ENCODE data around the gene NAA40. TPM values are rescaled to one million over a fixed set of nuclear protein-coding genes. Genes with fewer than 3 reads are reported as not detected.

Gene NAA40
- total and polyA plus RNA-seq, 2 of the 4 experiments (the other 2 are of a cell fraction) = 15.2 to 24.7 TPM

DNA sequence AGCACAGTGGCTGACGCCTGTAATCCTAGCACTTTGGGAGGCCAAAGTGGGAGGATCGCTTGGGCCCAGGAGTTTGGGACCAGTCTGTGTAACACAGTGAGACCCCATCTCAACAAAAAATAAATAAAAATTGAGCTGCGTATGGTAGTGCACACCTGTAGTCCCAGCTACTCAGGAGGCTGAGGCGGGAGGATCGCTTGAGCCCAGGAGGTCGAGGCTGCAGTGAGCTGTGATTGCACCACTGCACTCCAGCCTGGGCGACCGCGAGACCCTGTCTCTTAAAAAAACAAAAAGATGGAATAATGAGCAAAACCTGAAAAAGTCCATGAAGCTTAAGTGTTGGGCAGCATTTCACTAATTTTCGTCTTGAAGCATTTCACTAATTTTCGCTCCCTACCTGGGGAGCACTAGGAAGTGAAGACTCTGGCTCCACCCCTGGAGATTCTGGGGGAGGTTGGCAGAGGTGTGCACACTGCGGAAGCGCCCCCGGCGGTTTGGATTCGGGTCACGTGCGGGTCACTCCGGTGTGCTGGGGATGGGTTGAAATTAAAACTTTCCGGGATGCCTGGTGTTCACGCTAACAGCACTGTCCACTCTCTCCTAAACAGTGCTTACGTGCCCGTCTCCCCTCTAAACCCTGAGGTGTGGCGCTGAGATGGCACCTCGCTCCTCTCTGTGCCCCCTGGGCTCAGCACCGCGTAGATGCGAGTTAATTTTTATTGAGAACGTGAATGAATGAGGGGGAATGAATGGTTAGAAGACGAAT lies 906 bp upstream of the NAA40 start:
- TF ChIP-seq, protein P1, sequence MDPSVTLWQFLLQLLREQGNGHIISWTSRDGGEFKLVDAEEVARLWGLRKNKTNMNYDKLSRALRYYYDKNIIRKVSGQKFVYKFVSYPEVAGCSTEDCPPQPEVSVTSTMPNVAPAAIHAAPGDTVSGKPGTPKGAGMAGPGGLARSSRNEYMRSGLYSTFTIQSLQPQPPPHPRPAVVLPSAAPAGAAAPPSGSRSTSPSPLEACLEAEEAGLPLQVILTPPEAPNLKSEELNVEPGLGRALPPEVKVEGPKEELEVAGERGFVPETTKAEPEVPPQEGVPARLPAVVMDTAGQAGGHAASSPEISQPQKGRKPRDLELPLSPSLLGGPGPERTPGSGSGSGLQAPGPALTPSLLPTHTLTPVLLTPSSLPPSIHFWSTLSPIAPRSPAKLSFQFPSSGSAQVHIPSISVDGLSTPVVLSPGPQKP (IDR thresholded peaks at IDR 0.05; ENCODE audit: borderline replicate concordance, low read depth, low read length) = no peak
- TF ChIP-seq RFX5 (IDR thresholded peaks at IDR 0.05; ENCODE audit: low read depth, low read length) (no peak), SMC3 (IDR thresholded peaks at IDR 0.05; ENCODE audit: low read depth, low read length) (no peak), POLR2A (IDR thresholded peaks at IDR 0.05; ENCODE audit: low read depth, low read length) (no peak), MAZ (IDR thresholded peaks at IDR 0.05; ENCODE audit: borderline replicate concordance, low read depth, low read length) (no peak), BHLHE40 (IDR thresholded peaks at IDR 0.05; ENCODE audit: low read depth, low read length) (peak; percentile 53; the same call in 1 of the 2 replicates), MXI1 (IDR thresholded peaks at IDR 0.05; ENCODE audit: borderline replicate concordance, low read depth, low read length) (no peak), NFE2L2 (IDR thresholded peaks at IDR 0.05; ENCODE audit: low read depth, low read length) (no peak), CEBPB (IDR thresholded peaks at IDR 0.05; ENCODE audit: low read depth, low read length) (no peak), MAFK (IDR thresholded peaks at IDR 0.05; ENCODE audit: low read depth, low read length) (no peak), RCOR1 (IDR thresholded peaks at IDR 0.05; ENCODE audit: insufficient replicate concordance, low read length) (no peak)
- TF ChIP-seq, protein P2, sequence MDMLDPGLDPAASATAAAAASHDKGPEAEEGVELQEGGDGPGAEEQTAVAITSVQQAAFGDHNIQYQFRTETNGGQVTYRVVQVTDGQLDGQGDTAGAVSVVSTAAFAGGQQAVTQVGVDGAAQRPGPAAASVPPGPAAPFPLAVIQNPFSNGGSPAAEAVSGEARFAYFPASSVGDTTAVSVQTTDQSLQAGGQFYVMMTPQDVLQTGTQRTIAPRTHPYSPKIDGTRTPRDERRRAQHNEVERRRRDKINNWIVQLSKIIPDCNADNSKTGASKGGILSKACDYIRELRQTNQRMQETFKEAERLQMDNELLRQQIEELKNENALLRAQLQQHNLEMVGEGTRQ (IDR thresholded peaks at IDR 0.05; ENCODE audit: low read depth, low read length) = peak; percentile 57
- TF ChIP-seq, protein P3, sequence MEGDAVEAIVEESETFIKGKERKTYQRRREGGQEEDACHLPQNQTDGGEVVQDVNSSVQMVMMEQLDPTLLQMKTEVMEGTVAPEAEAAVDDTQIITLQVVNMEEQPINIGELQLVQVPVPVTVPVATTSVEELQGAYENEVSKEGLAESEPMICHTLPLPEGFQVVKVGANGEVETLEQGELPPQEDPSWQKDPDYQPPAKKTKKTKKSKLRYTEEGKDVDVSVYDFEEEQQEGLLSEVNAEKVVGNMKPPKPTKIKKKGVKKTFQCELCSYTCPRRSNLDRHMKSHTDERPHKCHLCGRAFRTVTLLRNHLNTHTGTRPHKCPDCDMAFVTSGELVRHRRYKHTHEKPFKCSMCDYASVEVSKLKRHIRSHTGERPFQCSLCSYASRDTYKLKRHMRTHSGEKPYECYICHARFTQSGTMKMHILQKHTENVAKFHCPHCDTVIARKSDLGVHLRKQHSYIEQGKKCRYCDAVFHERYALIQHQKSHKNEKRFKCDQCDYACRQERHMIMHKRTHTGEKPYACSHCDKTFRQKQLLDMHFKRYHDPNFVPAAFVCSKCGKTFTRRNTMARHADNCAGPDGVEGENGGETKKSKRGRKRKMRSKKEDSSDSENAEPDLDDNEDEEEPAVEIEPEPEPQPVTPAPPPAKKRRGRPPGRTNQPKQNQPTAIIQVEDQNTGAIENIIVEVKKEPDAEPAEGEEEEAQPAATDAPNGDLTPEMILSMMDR (conservative IDR thresholded peaks at IDR 0.05; ENCODE audit: low read depth, low read length) = no peak
- no peak overlapping the region for H2AK5ac ChIP-seq (ENCODE audit: low read depth, low read length)
- H2AK9ac ChIP-seq (replicated peaks; ENCODE audit: low read depth, low read length, poor library complexity) = peak overlapping the region; percentile 37
- intact Hi-C loops (cut with micrococcal nuclease) (loop anchor here (2.0 kb wide), 1 partner anchor 21 kb away; the partner anchor contains the start of gene RCOR2), in situ Hi-C loops (cut with MboI; ENCODE audit: low sequenced_read_pairs) (loop anchor here (25.0 kb wide), 1 partner anchor 451 kb away; the partner anchor contains the start of gene PLAAT5), dilution Hi-C loops (cut with HindIII; ENCODE audit: low sequenced_read_pairs, unreplicated experiment) (no loop called here)
- 47% methylated on average over 13 of the region's 30 CpGs; no CpG with 5 or more reads in 1 of the 2 experiments for WGBS, 2 experiments (ENCODE audit: extremely low coverage in 2 of 2, insufficient read length in 1 of 2)
- ATAC-seq (ENCODE audit: low read depth) (no peak), DNase-seq (no peak)
- H4K91ac ChIP-seq (ENCODE audit: insufficient read depth, low read depth, low read length) = no peak overlapping the region
- POLR2A ChIA-PET (ENCODE audit: unreplicated experiment) = no interaction called here
- H3K4me3 ChIP-seq (ENCODE audit: insufficient read depth, low read depth, low read length) = peak overlapping the region; percentile 90
- no peak overlapping the region for H3K23ac ChIP-seq (ENCODE audit: low read depth, low read length)
- peak overlapping the region; percentile 37; the same call in 1 of the 2 replicates for H2BK20ac ChIP-seq (ENCODE audit: low read depth, low read length)
- no peak overlapping the region for H3K14ac ChIP-seq (replicated peaks; ENCODE audit: low read depth, low read length)
- H4K5ac ChIP-seq (ENCODE audit: low read depth, low read length) = no peak overlapping the region
- no TSS peak for BruUV-seq (replicated peaks)
- H3K4me2 ChIP-seq (ENCODE audit: low read depth, low read length) = peak overlapping the region; percentile 84
- no peaks in the 10 kb centered on the region for H3K4me1 ChIP-seq (ENCODE audit: control insufficient read depth, insufficient read depth, low read length)
- no peak overlapping the region for H3K4ac ChIP-seq (ENCODE audit: low read depth, low read length)
- no peaks in the 10 kb centered on the region for H3K27me3 ChIP-seq (ENCODE audit: control insufficient read depth, insufficient read depth, low read length)
- no peaks in the 10 kb centered on the region for H3K36me3 ChIP-seq (ENCODE audit: control insufficient read depth, insufficient read depth, low read length)
- no peak overlapping the region for H2BK15ac ChIP-seq (ENCODE audit: low read depth, low read length)
- H4K8ac ChIP-seq (ENCODE audit: low read depth in 2 of 2, low read length in 2 of 2) = peak overlapping the region in 1 of 2 experiments; percentile 6; a peak in 3 of 4 replicates
- H3K9me3 ChIP-seq (ENCODE audit: control insufficient read depth, insufficient read depth, low read length) = no peaks in the 10 kb centered on the region
- H3K9me1 ChIP-seq (ENCODE audit: insufficient read depth, low read length) = no peaks in the 10 kb centered on the region
- H4K20me1 ChIP-seq (ENCODE audit: insufficient read depth, low read length) = peaks cover 3% of the 10 kb centered on the region; the same call in 1 of the 2 replicates
- H2AFZ ChIP-seq (replicated peaks; ENCODE audit: low read length, poor library complexity) = peak overlapping the region; percentile 98
- H3K56ac ChIP-seq (ENCODE audit: extremely low read depth, insufficient read depth, low read length) = no peak overlapping the region
- peaks cover 20 to 33% of the 10 kb centered on the region in 2 experiments for H3K79me1 ChIP-seq (ENCODE audit: low read depth in 1 of 2, low read length in 2 of 2)
- no peak overlapping the region for H2BK5ac ChIP-seq (ENCODE audit: low read depth, low read length, poor library complexity, severe bottlenecking)
- H3K27ac ChIP-seq (ENCODE audit: insufficient read depth, low read length) = no peak overlapping the region; the same call in 1 of the 2 replicates
- CTCF ChIA-PET = no interaction called here
- no peak overlapping the region for H3K9ac ChIP-seq (ENCODE audit: low read depth, low read length)
- H3K18ac ChIP-seq (ENCODE audit: low read depth, low read length) = no peak overlapping the region
- no peak overlapping the region for H2BK120ac ChIP-seq (ENCODE audit: low read depth, low read length)
